K562 (cell line): ENCODE measurements around the gene PRR30. TPM values are rescaled to one million over a fixed set of nuclear protein-coding genes. Genes with fewer than 3 reads are reported as not detected.

Experiments used
- ASH1L ChIP-seq: fragments of 450-650 bp; IDR thresholded peaks from 2 replicates; pipeline ENCODE4 v1.6.1; 2018; ENCODE audit warnings: borderline replicate concordance, mild to moderate bottlenecking, low read depth; ENCODE audit not compliant: partially characterized antibody
- BRD9 ChIP-seq: fragments of 450-650 bp; IDR thresholded peaks from 2 replicates; pipeline ENCODE4 v1.6.1; 2018; ENCODE audit warnings: low read depth; ENCODE audit not compliant: partially characterized antibody
- CBX2 ChIP-seq: fragments of 200-600 bp; sonication (generic); IDR thresholded peaks from one replicate; pipeline ENCODE4 v1.6.1; 2012; ENCODE audit warnings: mild to moderate bottlenecking, low read length, inconsistent platforms; ENCODE audit not compliant: insufficient read depth, poor library complexity, severe bottlenecking
- COPS2 ChIP-seq: fragments of 450-650 bp; conservative IDR thresholded peaks from 2 replicates; pipeline ENCODE4 v1.6.1; 2016; ENCODE audit warnings: mild to moderate bottlenecking, moderate library complexity
- DDX20 ChIP-seq: fragments of 450-650 bp; IDR thresholded peaks from 2 replicates; pipeline ENCODE4 v1.6.1; 2016; ENCODE audit warnings: missing genetic modification characterization, low read depth, mild to moderate bottlenecking, missing compliant biosample characterization, moderate library complexity
- DIDO1 ChIP-seq: fragments of 450-650 bp; IDR thresholded peaks from 2 replicates; pipeline ENCODE4 v1.6.1; 2016; ENCODE audit warnings: low read depth, missing biosample characterization, missing genetic modification characterization
- FOXP1 ChIP-seq: sonication (generic); formaldehyde crosslinking; IDR thresholded peaks from 2 replicates; pipeline ENCODE4 v1.8.0; 2022; ENCODE audit warnings: mild to moderate bottlenecking, missing genetic modification reagents
- FUS ChIP-seq: fragments of 200-400 bp; formaldehyde crosslinking; optimal IDR thresholded peaks from 2 replicates; pipeline ENCODE3; 2017; ENCODE audit warnings: low read depth, low read length
- HMG20B ChIP-seq: fragments of 250-450 bp; sonication (Bioruptor Pico); IDR thresholded peaks from 2 replicates; pipeline ENCODE4 v1.5.0; 2021; ENCODE audit warnings: mild to moderate bottlenecking
- IFI16 ChIP-seq: fragments of 250-450 bp; sonication (Bioruptor Pico); IDR thresholded peaks from 2 replicates; pipeline ENCODE4 v2.1.2; 2022; ENCODE audit warnings: mild to moderate bottlenecking, inconsistent platforms
- JUND ChIP-seq, 2 experiments: IDR thresholded peaks; 2 replicates in 1 of 2; 3 replicates in 1 of 2; pipeline ENCODE4 v1.6.1; 2011; ENCODE audit warnings: borderline replicate concordance in 2 of 2, low read depth in 2 of 2, low read length in 2 of 2, improper control_type of control experiment in 1 of 2, missing biosample characterization in 1 of 2, missing genetic modification characterization in 1 of 2, missing genetic modification reagents in 1 of 2
- MBD2 ChIP-seq: sonication (generic); IDR thresholded peaks from 2 replicates; pipeline ENCODE4 v1.6.1; 2016; ENCODE audit warnings: low read depth, borderline replicate concordance
- NR1H2 ChIP-seq: sonication (generic); formaldehyde crosslinking; IDR thresholded peaks from 2 replicates; pipeline ENCODE4 v1.4.0; 2020; ENCODE audit warnings: mild to moderate bottlenecking, missing genetic modification reagents
- NR3C1 ChIP-seq: sonication (generic); formaldehyde crosslinking; IDR thresholded peaks from 2 replicates; pipeline ENCODE4 v1.8.1; 2022; ENCODE audit warnings: missing genetic modification reagents
- NUFIP1 ChIP-seq: fragments of 450-650 bp; IDR thresholded peaks from 2 replicates; pipeline ENCODE4 v1.6.1; 2018; ENCODE audit not compliant: partially characterized antibody
- SETDB1 ChIP-seq: IDR thresholded peaks from one replicate; pipeline ENCODE4 v1.6.1; 2012; ENCODE audit warnings: low read length, control low read depth, inconsistent platforms
- SNIP1 ChIP-seq: fragments of 450-650 bp; IDR thresholded peaks from 2 replicates; pipeline ENCODE4 v1.7.1; 2017; ENCODE audit warnings: low read depth, mild to moderate bottlenecking
- TCF3 ChIP-seq: sonication (generic); formaldehyde crosslinking; IDR thresholded peaks from 2 replicates; pipeline ENCODE4 v1.4.0; 2020; ENCODE audit warnings: mild to moderate bottlenecking, missing genetic modification reagents
- ZNF174 ChIP-seq: fragments of 250-450 bp; sonication (Bioruptor Pico); IDR thresholded peaks from 2 replicates; pipeline ENCODE4 v1.4.0; 2020; ENCODE audit warnings: mild to moderate bottlenecking
- ZNF445 ChIP-seq: fragments of 250-450 bp; sonication (Bioruptor Pico); IDR thresholded peaks from 2 replicates; pipeline ENCODE4 v1.4.0; 2020; ENCODE audit warnings: low read depth, mild to moderate bottlenecking, moderate library complexity
- ZNF75A ChIP-seq: fragments of 450-650 bp; formaldehyde crosslinking; IDR thresholded peaks from 2 replicates; pipeline ENCODE4 v1.4.0; 2020; ENCODE audit warnings: mild to moderate bottlenecking
- ZNF766 ChIP-seq: fragments of 200-800 bp; sonication (Bioruptor generic); conservative IDR thresholded peaks from 2 replicates; pipeline ENCODE4 v1.6.1; 2016; ENCODE audit warnings: missing genetic modification characterization, missing compliant biosample characterization
- polyA plus RNA-seq, 8 experiments: library from polyadenylated mRNA; depleted of rRNA in 4 of 8; stranded (reverse) in 5 of 8; unstranded in 3 of 8; fragments of >200 nt; fragmentation: Nextera tagmentation in 2 of 8; fragmentation: Illumina TruSeq in 1 of 8; extraction: Ambion mirVana in 2 of 8; extraction: Trizol in 1 of 8; gene quantifications; 2 replicates each; pipeline versions ENCODE4 v1.2.1 to v1.2.3, GENCODE V29; 2011 to 2014; ENCODE audit warnings: inconsistent platforms in 1 of 8, missing spikeins in 1 of 8
- total RNA-seq, 7 experiments: library from RNA; depleted of rRNA in 6 of 7; stranded (reverse); fragments of >200 nt in 6 of 7; fragmentation: Illumina TruSeq in 2 of 7; extraction: Trizol in 2 of 7; gene quantifications; 2 replicates each; pipeline versions ENCODE4 v1.2.1 to v1.2.3, GENCODE V29; 2011 to 2021; ENCODE audit warnings: low replicate concordance in 1 of 7
- TF ChIP-seq, protein P1 (sequence below): sonication (generic); formaldehyde crosslinking; IDR thresholded peaks from 2 replicates; pipeline ENCODE4 v1.8.0; 2022; ENCODE audit warnings: mild to moderate bottlenecking, low read depth, missing genetic modification reagents
- TF ChIP-seq, protein P2 (sequence below): fragments of 250-450 bp; sonication (Bioruptor Pico); IDR thresholded peaks from 2 replicates; pipeline ENCODE4 v1.5.0; 2022; ENCODE audit warnings: mild to moderate bottlenecking

The PRR30 gene
- total and polyA plus RNA-seq, 9 of the 15 experiments (the other 6 are each of a cell fraction or from before 2014, with no cell fraction given), result not detected

DNA sequence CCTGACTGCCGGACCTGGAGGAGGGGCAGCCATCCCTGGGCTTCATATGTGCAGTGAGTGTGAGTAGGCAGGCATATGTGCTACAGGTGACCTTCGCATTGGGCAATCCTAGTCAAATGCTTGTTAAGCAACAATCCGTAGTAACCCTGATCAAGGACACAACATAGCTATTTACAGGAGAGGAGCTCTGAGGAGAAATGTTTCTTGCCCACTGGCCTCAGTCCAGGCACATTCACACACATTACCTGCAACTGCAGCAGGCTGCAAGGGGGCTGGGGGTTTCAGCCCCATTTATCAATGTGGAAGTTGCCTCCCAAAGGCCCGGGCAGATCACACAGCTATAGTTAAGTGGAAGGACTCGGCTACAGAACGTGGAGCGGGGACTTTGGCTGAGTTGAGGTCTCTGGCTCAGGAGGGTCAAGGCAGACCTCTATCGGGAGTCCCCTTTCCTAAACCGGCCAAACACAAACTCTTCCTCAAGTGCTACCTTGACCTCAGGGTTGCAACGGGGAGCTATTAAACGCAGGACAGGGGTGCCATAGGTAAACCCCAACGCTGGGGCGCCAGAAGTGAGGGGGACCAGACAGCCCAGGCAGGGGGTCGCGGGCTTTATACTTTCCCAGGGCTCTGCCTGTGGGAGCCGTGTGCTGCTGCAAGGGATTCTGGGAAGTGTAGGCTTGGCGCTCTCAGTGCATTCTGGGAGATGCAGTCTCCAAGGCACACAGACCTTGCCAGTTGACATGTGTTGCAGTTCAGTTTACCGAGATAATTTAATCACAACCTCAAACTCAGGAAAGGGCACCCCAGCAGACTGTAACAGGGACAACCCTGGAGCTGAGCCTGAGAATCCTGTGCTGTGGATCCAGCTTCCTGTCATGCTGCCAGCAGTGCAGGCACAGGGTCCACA, 43.2 kb downstream of the PRR30 start (continued):
- TF ChIP-seq ZNF766, result peak; percentile 59; the same call in 1 of the 2 replicates
- no peak for TF ChIP-seq TCF3 (CRISPR knock-in tag)
- TF ChIP-seq DDX20 (tag), result no peak
- no peak for TF ChIP-seq SETDB1
- TF ChIP-seq, protein P1, sequence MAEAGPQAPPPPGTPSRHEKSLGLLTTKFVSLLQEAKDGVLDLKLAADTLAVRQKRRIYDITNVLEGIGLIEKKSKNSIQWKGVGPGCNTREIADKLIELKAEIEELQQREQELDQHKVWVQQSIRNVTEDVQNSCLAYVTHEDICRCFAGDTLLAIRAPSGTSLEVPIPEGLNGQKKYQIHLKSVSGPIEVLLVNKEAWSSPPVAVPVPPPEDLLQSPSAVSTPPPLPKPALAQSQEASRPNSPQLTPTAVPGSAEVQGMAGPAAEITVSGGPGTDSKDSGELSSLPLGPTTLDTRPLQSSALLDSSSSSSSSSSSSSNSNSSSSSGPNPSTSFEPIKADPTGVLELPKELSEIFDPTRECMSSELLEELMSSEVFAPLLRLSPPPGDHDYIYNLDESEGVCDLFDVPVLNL (CRISPR knock-in tag), result no peak
- no peak for TF ChIP-seq FUS
- 0 out of 2 replicates have a peak, but pooled peaks have one; percentile 22 for TF ChIP-seq JUND (IDR thresholded peaks at IDR 0.05; ENCODE audit: borderline replicate concordance, low read depth, low read length)
- no peak for TF ChIP-seq JUND (tag; IDR thresholded peaks at IDR 0.05; ENCODE audit: borderline replicate concordance, low read depth, low read length)
- TF ChIP-seq NR1H2, result no peak
- no peak for TF ChIP-seq ZNF445 (CRISPR knock-in tag)
- TF ChIP-seq, protein P2, sequence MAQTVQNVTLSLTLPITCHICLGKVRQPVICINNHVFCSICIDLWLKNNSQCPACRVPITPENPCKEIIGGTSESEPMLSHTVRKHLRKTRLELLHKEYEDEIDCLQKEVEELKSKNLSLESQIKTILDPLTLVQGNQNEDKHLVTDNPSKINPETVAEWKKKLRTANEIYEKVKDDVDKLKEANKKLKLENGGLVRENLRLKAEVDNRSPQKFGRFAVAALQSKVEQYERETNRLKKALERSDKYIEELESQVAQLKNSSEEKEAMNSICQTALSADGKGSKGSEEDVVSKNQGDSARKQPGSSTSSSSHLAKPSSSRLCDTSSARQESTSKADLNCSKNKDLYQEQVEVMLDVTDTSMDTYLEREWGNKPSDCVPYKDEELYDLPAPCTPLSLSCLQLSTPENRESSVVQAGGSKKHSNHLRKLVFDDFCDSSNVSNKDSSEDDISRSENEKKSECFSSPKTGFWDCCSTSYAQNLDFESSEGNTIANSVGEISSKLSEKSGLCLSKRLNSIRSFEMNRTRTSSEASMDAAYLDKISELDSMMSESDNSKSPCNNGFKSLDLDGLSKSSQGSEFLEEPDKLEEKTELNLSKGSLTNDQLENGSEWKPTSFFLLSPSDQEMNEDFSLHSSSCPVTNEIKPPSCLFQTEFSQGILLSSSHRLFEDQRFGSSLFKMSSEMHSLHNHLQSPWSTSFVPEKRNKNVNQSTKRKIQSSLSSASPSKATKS, result no peak
- TF ChIP-seq IFI16, result no peak
- TF ChIP-seq ZNF75A (CRISPR knock-in tag), result no peak
- no peak for TF ChIP-seq SNIP1
- no peak for TF ChIP-seq BRD9
- TF ChIP-seq ASH1L, result no peak
- no peak for TF ChIP-seq DIDO1 (tag)
- no peak for TF ChIP-seq COPS2
- TF ChIP-seq MBD2, result peak; percentile 26; the same call in 1 of the 2 replicates
- TF ChIP-seq NR3C1 (CRISPR knock-in tag), result no peak
- TF ChIP-seq FOXP1 (CRISPR knock-in tag), result no peak
- no peak for TF ChIP-seq CBX2
- TF ChIP-seq ZNF174 (CRISPR knock-in tag), result no peak
- no peak for TF ChIP-seq HMG20B (CRISPR knock-in tag)
- no peak for TF ChIP-seq NUFIP1
